NCI-H1694 treated with DMSO at 0.1 percent for 48 hours (cell line): ENCODE results near the gene KCNT1.

Experiments used
- DNase-seq: peaks from one replicate; lab custom pipeline; 2025; lab: John Stamatoyannopoulos, UW

Gene KCNT1

DNA sequence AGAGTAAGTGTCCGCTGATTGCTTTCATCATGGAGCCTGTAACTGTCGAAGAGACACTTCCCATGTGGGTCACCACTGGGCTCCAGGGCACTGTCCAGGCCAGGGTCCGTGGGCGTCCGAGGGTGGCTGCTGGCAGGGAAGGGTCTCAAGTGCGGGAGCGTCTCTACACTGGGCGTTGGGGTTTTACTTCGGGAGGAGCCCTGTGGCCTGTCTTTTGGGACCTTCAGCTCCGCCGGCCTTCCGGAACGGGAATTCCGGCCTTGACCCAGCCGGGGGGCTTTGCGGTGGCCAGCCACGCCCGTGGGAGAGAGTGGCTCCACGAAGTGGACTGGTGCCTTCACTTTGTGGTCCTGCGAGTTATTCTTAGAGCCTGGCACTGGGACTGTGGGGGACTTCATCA, 119.1 kb downstream of the KCNT1 start:
- no peak for DNase-seq

DNA sequence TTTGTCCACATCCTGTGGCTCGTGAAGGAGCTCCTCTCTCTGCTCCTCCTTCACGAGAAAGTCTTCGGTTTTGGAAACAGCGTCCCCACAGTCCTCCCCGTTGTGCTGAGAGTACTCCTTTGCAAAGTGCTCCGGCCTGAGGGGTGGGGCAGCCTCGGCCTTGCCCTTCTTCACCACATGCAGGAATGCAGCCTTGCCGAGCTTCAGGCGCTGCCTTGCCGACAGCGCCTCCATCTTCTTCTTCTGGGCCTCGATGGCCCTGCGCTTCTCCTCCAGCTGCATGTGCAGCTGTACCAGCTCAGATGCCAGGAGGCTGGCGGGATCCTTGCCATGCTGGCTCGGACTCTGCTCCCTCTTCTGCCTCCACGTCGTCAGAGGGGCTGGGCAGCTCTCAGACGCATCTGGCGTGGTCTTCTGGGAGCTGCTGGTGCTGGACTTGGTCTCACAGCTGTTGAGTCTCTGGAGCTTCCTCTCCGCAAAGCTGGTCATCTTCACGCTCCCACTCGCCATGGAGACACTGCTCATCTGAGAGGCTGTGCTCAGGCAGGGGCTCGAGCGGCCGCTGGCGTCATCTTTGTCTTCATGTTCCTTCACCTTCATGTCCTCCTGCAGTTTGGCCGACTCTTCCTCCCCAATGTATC, 119.9 kb downstream of the KCNT1 start:
- DNase-seq, result no peak

DNA sequence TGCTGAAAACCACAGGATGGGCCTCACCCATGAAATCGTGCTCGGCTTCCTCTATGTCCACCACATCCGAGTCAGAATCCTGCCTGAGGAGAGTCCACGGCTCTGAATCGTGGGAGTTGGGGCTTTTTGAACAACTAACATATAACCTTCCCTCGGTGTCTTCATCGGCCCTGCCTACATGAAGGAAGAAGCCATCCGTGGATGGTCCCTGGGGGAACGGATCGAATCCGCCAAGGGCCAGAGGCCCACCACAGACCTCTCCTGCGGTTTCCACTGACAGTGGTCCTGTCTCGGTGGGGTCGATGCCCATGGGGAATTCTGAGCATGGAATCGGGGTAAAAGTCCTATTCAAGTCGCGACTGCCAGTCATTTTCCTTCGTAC, 120.4 kb downstream of the KCNT1 start:
- no peak for DNase-seq

DNA sequence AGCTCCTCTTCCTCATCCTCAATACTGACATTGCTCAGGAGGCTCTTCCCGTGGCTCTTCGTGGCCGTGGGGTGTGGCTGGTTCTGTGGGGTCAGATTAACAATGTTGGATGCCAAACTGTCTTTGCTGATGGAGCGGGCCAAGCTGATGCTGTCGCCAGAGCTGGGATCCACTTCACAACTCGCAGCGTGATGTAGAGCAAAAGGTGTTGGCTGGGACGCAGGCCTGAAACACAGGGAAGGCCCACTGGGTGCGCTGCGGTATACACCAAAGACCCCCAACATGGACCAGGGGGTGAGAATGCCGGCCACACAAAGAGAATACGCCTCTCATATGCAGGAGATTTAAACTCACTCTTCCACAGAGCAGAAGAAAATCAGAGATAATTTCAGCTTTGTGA, 121.1 kb downstream of the KCNT1 start:
- DNase-seq, result no peak

DNA sequence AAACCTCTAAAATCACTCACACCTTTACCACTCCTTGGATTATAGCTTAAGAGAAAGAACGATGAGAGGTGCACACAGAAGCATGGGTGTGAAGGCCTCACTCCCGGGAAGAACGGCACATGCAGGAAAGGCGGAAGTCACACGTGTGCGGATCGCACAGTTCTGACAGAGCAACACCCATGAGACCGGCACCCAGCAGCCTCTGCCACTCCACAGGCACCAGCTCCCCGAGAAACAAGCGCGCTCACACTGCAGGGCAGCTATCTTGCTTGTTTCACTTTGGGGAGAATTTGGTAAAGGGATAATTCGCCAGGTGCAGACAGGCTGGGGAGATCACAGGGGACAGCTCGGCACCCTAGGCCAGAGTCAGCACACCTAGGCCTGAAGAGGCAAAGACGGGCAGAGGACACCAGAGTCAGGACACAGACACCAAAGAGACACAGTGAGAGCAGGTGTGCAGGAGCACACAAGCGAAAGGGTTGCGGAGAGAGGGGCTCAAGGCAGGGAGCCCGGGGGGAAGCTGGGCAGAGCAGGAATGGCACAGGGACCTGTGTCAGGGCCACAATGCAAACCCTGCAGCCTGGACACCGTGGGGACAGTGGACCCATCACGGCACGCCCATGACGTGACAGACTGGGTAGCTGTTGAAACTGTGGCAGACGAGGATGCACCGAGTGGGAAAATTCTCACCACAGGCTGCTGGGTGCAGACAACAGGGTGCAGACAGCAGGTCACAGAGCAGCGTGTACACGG, 123.6 kb downstream of the KCNT1 start:
- no peak for DNase-seq

GRCh38 chr9:135826188-135826545, 124.2 kb downstream of the KCNT1 start:
- no peak for DNase-seq

DNA sequence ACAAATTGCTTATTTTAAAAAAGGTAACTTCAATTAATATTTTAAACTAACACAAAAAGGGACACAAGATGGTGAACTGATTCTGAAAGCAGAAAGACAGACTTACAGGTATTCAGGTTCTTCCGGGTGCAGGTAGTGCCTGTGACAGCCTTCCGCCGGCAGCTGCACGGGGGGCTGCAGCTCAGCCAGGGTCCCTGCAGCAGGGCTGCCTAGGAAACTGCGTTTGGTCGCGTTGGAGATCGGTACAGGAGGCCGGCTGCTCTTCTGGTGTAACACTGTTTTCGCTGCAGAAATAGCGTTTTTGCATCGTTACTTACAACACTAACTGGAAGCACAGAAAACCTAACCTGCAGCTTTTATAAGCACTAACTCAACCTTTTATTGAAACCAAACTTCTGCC, 125.3 kb downstream of the KCNT1 start:
- no peak for DNase-seq

DNA sequence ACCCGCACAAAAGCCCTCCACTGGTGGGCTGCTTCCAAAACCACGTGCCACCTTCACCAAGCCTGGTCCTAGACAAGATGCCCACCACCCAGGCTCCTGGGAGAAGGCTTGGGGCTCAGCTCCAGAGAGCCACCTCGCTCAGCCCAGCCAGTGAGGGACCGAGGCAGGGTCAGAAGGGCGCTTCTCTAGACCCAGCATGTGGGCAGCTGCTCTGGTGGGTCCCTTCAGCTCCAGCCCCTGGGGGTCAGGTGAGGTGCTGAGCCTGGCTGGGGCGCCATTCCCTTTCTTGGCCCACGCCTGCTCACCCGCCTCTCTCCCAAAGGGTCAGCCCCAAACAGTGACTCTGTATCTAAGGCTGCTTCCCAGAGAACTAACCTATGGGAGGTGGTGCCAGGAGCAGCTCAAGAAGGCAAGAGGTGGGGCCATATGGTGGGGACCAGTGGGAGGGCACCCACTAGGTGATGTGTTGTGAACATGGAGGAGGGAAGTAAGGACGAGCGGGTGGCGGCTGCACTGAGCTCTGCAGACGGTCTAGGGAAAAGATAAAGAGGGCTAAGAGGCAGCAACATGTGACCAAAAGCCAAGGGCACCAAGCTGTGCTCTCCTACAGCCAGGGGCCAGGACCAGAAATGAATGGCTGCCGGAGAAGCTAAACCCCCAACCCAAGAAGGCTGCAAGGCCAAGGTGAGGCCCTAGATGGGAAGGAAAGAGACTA, 126.0 kb downstream of the KCNT1 start:
- no peak for DNase-seq

- no peak for DNase-seq
Measured at GRCh38 chr9:135828656-135829055, 126.7 kb downstream of the KCNT1 start.

DNA sequence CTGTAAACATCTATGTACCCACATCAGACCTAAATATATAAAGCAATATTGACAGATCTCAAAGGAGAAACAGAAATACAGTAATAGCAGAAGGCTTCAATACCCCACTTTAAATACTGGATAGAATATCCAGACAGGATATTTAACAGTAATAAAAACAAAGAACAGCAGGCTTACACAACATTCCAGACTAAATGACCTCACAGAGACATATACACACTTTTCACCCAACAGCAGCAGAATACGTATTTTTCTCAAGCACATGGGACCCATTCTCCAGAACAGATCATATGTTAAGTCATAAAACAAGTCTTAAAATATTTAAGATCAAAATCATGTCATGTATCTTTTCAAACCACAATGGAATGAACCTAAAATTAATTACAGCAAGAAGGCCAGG, 128.5 kb downstream of the KCNT1 start:
- no peak for DNase-seq

DNA sequence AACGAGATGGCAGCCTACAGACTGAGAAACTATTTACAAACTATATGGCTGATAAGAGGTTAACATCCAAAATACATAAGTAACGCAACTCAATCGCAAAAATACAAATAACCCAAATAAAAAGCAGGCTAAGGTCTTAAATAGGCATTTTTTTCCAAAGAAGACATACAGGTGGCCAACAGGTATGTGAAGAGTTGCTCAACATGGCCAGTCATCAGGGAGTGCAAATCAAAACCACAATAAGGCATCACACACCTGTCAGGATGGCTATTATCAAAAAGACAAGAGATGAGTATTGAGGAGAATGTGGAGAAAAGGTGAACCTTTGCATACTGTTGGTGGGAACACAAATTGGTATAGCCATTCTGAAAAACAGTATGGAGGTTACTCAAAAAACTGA, 131.9 kb downstream of the KCNT1 start:
- no peak for DNase-seq

DNA sequence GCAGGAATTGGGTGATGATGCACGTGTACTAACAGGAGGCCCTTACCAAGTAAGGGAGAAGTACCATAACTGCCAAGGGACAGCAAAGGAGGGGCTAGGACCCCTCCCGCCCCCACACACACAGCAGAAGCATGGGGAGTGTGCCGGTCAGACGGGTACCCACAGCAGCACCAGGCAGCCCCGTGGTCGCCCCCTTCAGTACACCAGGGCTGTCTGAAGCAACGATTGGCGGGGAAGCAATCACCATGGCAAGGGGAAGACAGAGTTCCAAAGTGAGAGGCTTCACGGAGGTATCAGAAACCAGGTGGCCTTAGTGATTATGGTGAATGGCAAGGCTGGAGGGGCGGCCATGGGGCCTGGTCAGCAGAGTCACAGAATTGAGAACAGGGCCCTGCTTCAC, 133.1 kb downstream of the KCNT1 start:
- DNase-seq, result no peak

DNA sequence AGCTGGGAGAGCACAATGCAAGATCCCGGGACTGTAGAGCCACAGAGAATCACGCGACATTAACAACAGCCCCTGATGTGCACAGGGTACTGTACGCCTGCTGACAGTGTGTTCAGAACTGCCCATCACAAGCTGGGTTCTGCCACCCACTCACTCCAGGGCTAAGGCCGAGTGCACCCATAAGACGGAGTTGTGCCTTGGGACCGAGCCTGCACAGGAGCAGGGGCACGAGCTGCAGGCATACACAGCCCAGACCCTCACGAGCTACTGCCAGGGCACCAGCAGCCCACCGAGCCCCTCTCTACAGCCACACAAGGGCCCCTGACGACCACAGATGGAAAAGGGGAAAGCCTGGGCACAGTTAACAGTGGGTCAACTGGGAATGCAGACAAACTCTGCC, 137.5 kb downstream of the KCNT1 start:
- DNase-seq, result no peak

DNA sequence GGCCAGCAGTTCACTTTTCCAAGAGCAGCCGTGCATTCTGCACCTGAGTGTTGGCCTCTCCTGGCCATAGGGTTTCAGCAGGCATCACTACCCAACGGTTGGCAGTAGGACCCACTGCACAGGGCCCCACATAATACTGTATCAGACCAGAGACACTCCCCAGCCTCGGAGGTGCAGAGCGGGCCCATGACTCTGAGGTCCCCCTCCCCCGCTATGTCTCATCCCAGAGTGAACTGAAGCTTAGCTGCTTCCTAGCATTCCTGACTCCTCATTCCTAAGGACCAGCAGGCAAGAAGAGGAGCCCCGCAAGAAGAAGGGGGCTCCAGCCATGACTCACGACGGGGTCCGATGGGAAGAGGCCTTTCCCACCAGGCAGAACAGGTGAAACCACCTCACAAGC, 138.1 kb downstream of the KCNT1 start:
- DNase-seq, result no peak

GRCh38 chr9:135840539-135840938, 138.6 kb downstream of the KCNT1 start:
- DNase-seq, result no peak
